HG03521 (cell line): ENCODE measurements around the gene USP17L11.
"Not testable (repeated sequence)": the region's sequence is repeated elsewhere in the genome, so short reads cannot be mapped to it uniquely, and the experiment has no call there.

Source experiments
- ATAC-seq: cut with Tn5 transposase; IDR thresholded peaks from one replicate; pipeline ENCODE4 v1.9.1; 2021; ENCODE audit warnings: mild to moderate bottlenecking, moderate library complexity; ENCODE audit not compliant: unreplicated experiment

Gene USP17L11

GRCh38 chr4:9215105-9215504 lies at the start of gene USP17L11:
Gene USP17L11 (plus strand): TSS chr4:9215405. CDS start chr4:9215405, 0 bp downstream.
- ATAC-seq: not testable (repeated sequence)

GRCh38 chr4:9165990-9166389 lies 49.2 kb upstream of the USP17L11 start:
- not testable (repeated sequence) for ATAC-seq

GRCh38 chr4:9169791-9170459 lies 45.3 kb upstream of the USP17L11 start, which contains the start of gene FAM90A26:
Gene FAM90A26 (plus strand): TSS chr4:9170409. CDS start chr4:9173173, 2,764 bp downstream.
- not testable (repeated sequence) for ATAC-seq

- ATAC-seq: not testable (repeated sequence)
These were observed 4.8 kb upstream of the USP17L11 start, which contains the start of gene USP17L10 for GRCh38 chr4:9210357-9210756. Gene USP17L10 (plus strand): TSS chr4:9210657. CDS start chr4:9210657, 0 bp downstream.

GRCh38 chr4:9214701-9215100 lies 504 bp upstream of the USP17L11 start:
- not testable (repeated sequence) for ATAC-seq

GRCh38 chr4:9219852-9220251 lies 4.6 kb downstream of the USP17L11 start, which contains the start of gene USP17L12:
Gene USP17L12 (plus strand): TSS chr4:9220152. CDS start chr4:9220152, 0 bp downstream.
- ATAC-seq: not testable (repeated sequence)

GRCh38 chr4:9224596-9224995 lies 9.4 kb downstream of the USP17L11 start, which contains the start of gene USP17L13:
Gene USP17L13 (plus strand): TSS chr4:9224896. CDS start chr4:9224896, 0 bp downstream.
- ATAC-seq: not testable (repeated sequence)

GRCh38 chr4:9230249-9230648 lies 15.0 kb downstream of the USP17L11 start:
- ATAC-seq: not testable (repeated sequence)

GRCh38 chr4:9234085-9234484 lies 18.9 kb downstream of the USP17L11 start, which contains the start of gene USP17L15:
Gene USP17L15 (plus strand): TSS chr4:9234385. CDS start chr4:9234385, 0 bp downstream.
- ATAC-seq: not testable (repeated sequence)

- not testable (repeated sequence) for ATAC-seq
These were observed 23.3 kb downstream of the USP17L11 start for GRCh38 chr4:9238461-9238860.

GRCh38 chr4:9243579-9243978 lies 28.4 kb downstream of the USP17L11 start, which contains the start of gene USP17L17:
Gene USP17L17 (plus strand): TSS chr4:9243879. CDS start chr4:9243879, 0 bp downstream.
- not testable (repeated sequence) for ATAC-seq

- ATAC-seq: not testable (repeated sequence)
These were observed 32.9 kb downstream of the USP17L11 start, which contains the start of gene USP17L18 for GRCh38 chr4:9247953-9248680. Gene USP17L18 (plus strand): TSS chr4:9248630. CDS start chr4:9248630, 0 bp downstream.

GRCh38 chr4:9253078-9253477 lies 37.9 kb downstream of the USP17L11 start, which contains the start of gene USP17L19:
Gene USP17L19 (plus strand): TSS chr4:9253378. CDS start chr4:9253378, 0 bp downstream.
- ATAC-seq: not testable (repeated sequence)

GRCh38 chr4:9257824-9258223 lies 42.6 kb downstream of the USP17L11 start, which contains the start of gene USP17L20:
Gene USP17L20 (plus strand): TSS chr4:9258124. CDS start chr4:9258124, 0 bp downstream.
- not testable (repeated sequence) for ATAC-seq

GRCh38 chr4:9262572-9262971 lies 47.4 kb downstream of the USP17L11 start, which contains the start of gene USP17L21:
Gene USP17L21 (plus strand): TSS chr4:9262872. CDS start chr4:9262872, 0 bp downstream.
- not testable (repeated sequence) for ATAC-seq
